H1 (cell line): Measurements from ENCODE around the gene STIM2.

Experiments
- EZH2 ChIP-seq: fragments of 200-600 bp; sonication (generic); IDR thresholded peaks from 2 replicates; pipeline ENCODE4 v1.7.1; 2012; ENCODE audit warnings: low read depth, mild to moderate bottlenecking, moderate library complexity, low read length, inconsistent platforms; ENCODE audit not compliant: severe bottlenecking
- PHF8 ChIP-seq: fragments of 200-600 bp; sonication (generic); conservative IDR thresholded peaks from 2 replicates; pipeline ENCODE4 v1.7.1; 2012; ENCODE audit warnings: low read depth, mild to moderate bottlenecking, inconsistent platforms, low read length, moderate library complexity
- RXRA ChIP-seq: IDR thresholded peaks from 2 replicates; pipeline ENCODE4 v1.6.1; 2011; ENCODE audit warnings: low read depth, mild to moderate bottlenecking, low read length, moderate library complexity; ENCODE audit not compliant: insufficient read depth
- SP1 ChIP-seq: IDR thresholded peaks from 2 replicates; pipeline ENCODE4 v1.6.1; 2011; ENCODE audit warnings: low read depth, low read length
- TF ChIP-seq, protein P1 (sequence below), 3 experiments: IDR thresholded peaks; 1 replicate in 2 of 3; 2 replicates in 1 of 3; pipeline versions ENCODE4 v1.5.1 to v1.6.1; 2011; ENCODE audit warnings: low read length in 3 of 3, mild to moderate bottlenecking in 3 of 3, inconsistent platforms in 2 of 3, low read depth in 1 of 3, moderate library complexity in 1 of 3; ENCODE audit not compliant: insufficient read depth in 1 of 3; ENCODE audit errors: control extremely low read depth in 1 of 3

DNA sequence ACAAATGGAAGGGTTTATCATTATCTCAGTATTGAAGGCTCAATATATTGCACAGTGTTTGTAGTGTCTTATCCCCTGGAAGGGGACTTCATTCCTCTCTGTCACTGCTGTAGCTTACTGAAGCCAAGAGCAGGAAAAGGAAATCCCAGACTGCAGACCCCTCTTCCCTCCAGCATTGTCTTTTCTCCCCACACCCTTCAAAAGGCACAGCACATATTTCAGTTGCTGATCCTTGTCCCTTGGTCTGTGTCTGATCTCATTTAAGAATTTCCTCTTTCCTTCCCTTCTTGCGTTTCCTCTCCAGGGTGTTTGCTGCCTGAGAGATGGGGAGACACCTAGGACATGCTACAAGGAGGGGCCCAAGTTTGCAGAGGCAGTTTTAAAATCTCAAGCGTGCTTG is 40.1 kb downstream of the STIM2 start:
- TF ChIP-seq, protein P1, sequence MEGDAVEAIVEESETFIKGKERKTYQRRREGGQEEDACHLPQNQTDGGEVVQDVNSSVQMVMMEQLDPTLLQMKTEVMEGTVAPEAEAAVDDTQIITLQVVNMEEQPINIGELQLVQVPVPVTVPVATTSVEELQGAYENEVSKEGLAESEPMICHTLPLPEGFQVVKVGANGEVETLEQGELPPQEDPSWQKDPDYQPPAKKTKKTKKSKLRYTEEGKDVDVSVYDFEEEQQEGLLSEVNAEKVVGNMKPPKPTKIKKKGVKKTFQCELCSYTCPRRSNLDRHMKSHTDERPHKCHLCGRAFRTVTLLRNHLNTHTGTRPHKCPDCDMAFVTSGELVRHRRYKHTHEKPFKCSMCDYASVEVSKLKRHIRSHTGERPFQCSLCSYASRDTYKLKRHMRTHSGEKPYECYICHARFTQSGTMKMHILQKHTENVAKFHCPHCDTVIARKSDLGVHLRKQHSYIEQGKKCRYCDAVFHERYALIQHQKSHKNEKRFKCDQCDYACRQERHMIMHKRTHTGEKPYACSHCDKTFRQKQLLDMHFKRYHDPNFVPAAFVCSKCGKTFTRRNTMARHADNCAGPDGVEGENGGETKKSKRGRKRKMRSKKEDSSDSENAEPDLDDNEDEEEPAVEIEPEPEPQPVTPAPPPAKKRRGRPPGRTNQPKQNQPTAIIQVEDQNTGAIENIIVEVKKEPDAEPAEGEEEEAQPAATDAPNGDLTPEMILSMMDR (IDR thresholded peaks at IDR 0.05; ENCODE audit: control extremely low read depth in 1 of 3, insufficient read depth in 1 of 3, low read depth in 1 of 3, low read length in 3 of 3), result no peak
- TF ChIP-seq SP1, result no peak
- TF ChIP-seq EZH2, result no peak
- no peak for TF ChIP-seq RXRA
- TF ChIP-seq PHF8, result no peak
